ENCODE data around the gene N4BP3.
"Not testable (repeated sequence)": the region's sequence is repeated elsewhere in the genome, so short reads cannot be mapped to it uniquely, and the experiment has no call there.

The N4BP3 gene, protein sequence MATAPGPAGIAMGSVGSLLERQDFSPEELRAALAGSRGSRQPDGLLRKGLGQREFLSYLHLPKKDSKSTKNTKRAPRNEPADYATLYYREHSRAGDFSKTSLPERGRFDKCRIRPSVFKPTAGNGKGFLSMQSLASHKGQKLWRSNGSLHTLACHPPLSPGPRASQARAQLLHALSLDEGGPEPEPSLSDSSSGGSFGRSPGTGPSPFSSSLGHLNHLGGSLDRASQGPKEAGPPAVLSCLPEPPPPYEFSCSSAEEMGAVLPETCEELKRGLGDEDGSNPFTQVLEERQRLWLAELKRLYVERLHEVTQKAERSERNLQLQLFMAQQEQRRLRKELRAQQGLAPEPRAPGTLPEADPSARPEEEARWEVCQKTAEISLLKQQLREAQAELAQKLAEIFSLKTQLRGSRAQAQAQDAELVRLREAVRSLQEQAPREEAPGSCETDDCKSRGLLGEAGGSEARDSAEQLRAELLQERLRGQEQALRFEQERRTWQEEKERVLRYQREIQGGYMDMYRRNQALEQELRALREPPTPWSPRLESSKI

DNA sequence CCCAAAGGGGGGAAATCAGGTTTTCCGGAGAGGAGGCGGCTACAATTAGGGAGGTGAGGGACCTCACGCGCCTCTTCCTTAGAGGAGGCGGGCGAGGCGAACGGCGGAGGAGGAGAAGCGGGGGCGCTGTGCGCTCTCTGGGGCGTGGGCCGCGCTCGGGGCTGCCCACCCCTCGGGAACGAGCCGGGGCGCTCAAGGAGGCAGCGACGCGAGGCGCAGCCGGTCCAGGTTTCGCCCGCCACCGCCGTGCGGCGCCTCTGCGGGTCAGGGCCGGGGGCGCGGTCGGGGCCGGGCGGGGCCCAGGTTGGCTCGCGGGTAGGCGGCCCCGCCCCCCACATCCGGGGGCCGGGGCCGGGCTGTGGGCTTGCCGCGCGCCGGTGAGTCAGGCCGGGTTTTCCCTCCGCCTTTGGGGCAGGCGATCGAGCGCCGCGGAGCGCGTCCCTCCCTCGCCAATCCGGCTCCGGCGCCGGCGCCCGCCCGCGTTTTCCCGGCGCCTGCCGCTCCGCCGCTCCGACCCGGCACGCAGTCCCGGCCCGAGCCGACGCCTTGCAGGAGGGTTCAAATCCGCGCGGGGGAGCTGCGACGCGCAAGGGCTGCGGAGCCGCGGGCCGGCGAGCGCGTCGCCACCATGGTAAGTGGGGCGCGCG lies at the start of gene N4BP3:
Gene N4BP3 (plus strand): TSS at position 392 of the 647 bp plus-strand sequence. CDS start 6,052 bp downstream, outside the sequence.
- Histone ChIP-seq H3K27me3 (ENCODE audit: control insufficient read depth, insufficient read depth, low read length) (peaks cover 2% of the 10 kb centered on the region), H3K4me1 (ENCODE audit: control insufficient read depth, insufficient read depth, low read length) (peaks cover 2% of the 10 kb centered on the region), H3K36me3 (ENCODE audit: control insufficient read depth, insufficient read depth, low read length) (no peaks in the 10 kb centered on the region), H3K27ac (ENCODE audit: low read depth, low read length) (no peak within 1 kb of the TSS), H3K9ac (ENCODE audit: low read length) (no peak within 1 kb of the TSS), H3K4me3 (ENCODE audit: low read length) (peak within 1 kb of the TSS; percentile 52)

DNA sequence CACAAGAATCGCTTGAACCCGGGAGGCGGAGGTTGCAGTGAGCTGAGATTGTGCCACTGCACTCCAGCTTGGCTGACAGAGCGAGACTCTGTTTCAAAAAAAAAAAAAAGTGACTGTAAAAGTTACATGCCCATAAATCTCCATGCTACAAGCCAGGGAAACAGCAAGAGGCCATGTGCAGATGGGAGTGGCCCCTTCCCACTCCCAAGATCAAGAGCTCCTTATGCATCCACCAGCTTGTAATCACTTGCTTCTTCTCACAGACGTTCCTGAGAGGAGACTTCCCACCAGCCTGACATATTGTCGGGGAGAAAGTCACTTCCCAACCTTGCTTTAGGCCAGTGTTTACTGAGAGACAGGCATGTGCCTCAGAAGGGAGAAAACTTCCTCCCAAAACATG lies 45.6 kb upstream of the N4BP3 start:
- H3K36me3 ChIP-seq (ENCODE audit: control insufficient read depth, insufficient read depth, low read length), result no peaks in the 10 kb centered on the region
- no peaks in the 10 kb centered on the region for H3K4me1 ChIP-seq (ENCODE audit: control insufficient read depth, insufficient read depth, low read length)
- H3K4me3 ChIP-seq (ENCODE audit: low read length), result no peak overlapping the region
- H3K27ac ChIP-seq (ENCODE audit: low read depth, low read length), result no peak overlapping the region
- no peaks in the 10 kb centered on the region for H3K27me3 ChIP-seq (ENCODE audit: control insufficient read depth, insufficient read depth, low read length)
- no peak overlapping the region for H3K9ac ChIP-seq (ENCODE audit: low read length)

DNA sequence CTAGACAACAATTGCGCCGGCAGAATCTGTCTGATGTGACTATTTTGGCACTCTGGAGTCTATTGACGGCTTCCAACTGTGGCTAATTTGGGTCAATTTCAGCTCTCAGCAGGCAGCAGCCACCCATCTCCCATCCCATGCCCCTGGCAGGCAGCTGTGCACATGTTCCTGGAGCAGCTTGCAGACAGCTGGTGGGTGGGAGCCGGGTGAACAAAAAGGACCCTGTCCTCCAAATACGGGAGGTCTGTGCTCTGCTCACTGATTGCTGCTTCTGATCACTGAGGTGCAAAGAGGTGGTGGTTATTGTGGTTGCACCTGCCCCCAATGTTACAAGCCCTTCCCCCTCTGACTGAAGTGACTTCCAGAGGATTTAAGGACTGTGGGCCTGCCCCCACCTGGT lies 45.0 kb upstream of the N4BP3 start:
- no peaks in the 10 kb centered on the region for H3K4me1 ChIP-seq (ENCODE audit: control insufficient read depth, insufficient read depth, low read length)
- no peaks in the 10 kb centered on the region for H3K36me3 ChIP-seq (ENCODE audit: control insufficient read depth, insufficient read depth, low read length)
- H3K4me3 ChIP-seq (ENCODE audit: low read length), result no peak overlapping the region
- no peak overlapping the region for H3K27ac ChIP-seq (ENCODE audit: low read depth, low read length)
- no peak overlapping the region for H3K9ac ChIP-seq (ENCODE audit: low read length)
- H3K27me3 ChIP-seq (ENCODE audit: control insufficient read depth, insufficient read depth, low read length), result no peaks in the 10 kb centered on the region

DNA sequence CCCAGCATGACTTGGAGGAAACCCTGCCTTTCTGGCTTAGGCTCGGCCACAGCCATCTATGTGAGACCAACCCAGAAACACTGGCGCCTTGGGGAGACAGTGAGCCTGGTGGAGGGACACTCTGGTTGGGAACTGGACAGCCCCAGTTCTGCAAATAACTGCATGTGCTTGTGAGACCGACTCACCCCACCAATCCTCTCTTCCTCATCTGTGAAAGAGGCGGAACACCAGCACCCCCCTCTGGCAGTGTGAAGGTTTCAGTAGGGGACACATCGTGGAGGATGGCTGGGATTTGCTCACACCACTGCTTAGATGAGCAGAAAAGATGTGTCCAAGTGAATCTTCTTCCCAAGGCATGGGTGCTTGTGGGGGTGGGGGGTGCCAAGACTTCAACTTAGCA lies 43.4 kb upstream of the N4BP3 start:
- Histone ChIP-seq H3K4me1 (ENCODE audit: control insufficient read depth, insufficient read depth, low read length) (no peaks in the 10 kb centered on the region), H3K27me3 (ENCODE audit: control insufficient read depth, insufficient read depth, low read length) (no peaks in the 10 kb centered on the region), H3K27ac (ENCODE audit: low read depth, low read length) (no peak overlapping the region), H3K9ac (ENCODE audit: low read length) (no peak overlapping the region), H3K4me3 (ENCODE audit: low read length) (no peak overlapping the region), H3K36me3 (ENCODE audit: control insufficient read depth, insufficient read depth, low read length) (no peaks in the 10 kb centered on the region)

DNA sequence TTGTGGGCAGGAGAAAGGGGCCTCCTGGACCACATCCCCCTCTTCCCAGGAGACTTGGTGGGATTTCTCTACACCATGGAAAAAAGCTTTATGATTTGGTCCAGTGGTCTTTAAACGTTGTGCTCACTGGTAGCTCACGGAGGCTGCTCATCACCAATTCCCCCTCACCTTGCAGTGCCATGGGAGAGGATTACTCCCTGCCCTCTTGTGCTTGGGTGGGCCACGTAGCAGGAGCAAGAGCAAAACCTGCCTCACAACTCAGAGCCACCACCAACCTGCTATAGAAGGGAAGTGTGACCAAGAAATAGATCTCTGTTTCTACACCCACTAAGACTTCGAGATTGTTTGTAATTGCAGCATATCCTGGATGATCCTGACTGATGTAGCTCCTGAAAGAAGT lies 42.2 kb upstream of the N4BP3 start:
- Histone ChIP-seq H3K4me1 (ENCODE audit: control insufficient read depth, insufficient read depth, low read length) (no peaks in the 10 kb centered on the region), H3K36me3 (ENCODE audit: control insufficient read depth, insufficient read depth, low read length) (no peaks in the 10 kb centered on the region), H3K9ac (ENCODE audit: low read length) (no peak overlapping the region), H3K27ac (ENCODE audit: low read depth, low read length) (no peak overlapping the region), H3K4me3 (ENCODE audit: low read length) (no peak overlapping the region), H3K27me3 (ENCODE audit: control insufficient read depth, insufficient read depth, low read length) (peaks cover 6% of the 10 kb centered on the region)

DNA sequence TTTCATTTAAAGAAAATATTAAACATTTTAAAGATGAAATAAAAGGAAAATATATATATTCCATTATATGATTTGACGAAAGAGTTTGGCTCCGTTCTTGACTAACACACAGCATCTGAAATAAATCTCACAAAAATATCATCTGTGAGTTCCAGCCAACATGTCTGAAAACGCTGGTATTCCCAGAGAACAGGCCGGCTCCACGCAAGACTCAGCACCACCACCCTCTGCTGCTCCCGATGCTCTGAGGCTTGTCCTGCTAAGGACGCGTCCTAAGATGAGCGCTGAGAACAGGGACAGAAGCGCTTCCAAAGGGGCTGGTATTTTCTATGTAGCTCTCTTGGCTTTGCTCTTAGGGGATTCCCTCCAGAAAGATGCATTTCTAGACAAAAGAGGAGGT lies 40.6 kb upstream of the N4BP3 start:
- Histone ChIP-seq H3K27me3 (ENCODE audit: control insufficient read depth, insufficient read depth, low read length) (peaks cover 6% of the 10 kb centered on the region), H3K36me3 (ENCODE audit: control insufficient read depth, insufficient read depth, low read length) (no peaks in the 10 kb centered on the region), H3K27ac (ENCODE audit: low read depth, low read length) (no peak overlapping the region), H3K9ac (ENCODE audit: low read length) (no peak overlapping the region), H3K4me3 (ENCODE audit: low read length) (no peak overlapping the region), H3K4me1 (ENCODE audit: control insufficient read depth, insufficient read depth, low read length) (no peaks in the 10 kb centered on the region)

DNA sequence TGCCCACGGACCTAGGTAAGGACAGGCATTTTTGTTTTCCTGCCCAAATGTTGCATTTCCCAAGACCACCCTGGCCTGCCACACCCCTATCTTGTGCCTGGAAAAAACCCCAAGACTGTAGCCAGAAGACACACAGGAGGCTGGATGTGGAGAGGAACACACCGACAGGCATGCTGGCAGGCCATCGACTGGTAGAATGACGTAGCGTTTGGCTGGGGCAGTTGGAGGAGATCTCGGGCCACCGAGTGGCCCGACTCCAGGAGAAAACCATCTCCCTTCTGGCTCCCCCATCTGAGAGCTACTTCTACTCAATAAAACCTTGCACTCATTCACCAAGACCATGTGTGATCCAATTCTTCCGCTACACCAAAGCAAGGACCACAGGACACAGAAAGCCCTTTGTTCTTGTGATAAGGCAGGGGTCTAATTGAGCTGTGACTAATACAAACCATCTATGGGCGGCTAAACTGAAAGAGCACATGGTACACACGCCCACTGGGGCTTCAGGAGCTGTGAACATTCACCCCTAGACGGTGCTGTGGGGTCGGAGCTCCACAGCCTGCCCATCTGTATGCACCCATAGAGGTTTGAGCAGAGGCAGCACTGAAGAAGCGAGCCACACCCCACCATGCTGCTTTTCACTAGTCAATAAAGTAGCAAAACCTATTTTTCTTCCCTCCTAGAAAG lies 38.9 kb upstream of the N4BP3 start:
- Histone ChIP-seq H3K27ac (ENCODE audit: low read depth, low read length) (no peak overlapping the region), H3K9ac (ENCODE audit: low read length) (no peak overlapping the region), H3K4me1 (ENCODE audit: control insufficient read depth, insufficient read depth, low read length) (no peaks in the 10 kb centered on the region), H3K4me3 (ENCODE audit: low read length) (no peak overlapping the region), H3K36me3 (ENCODE audit: control insufficient read depth, insufficient read depth, low read length) (no peaks in the 10 kb centered on the region), H3K27me3 (ENCODE audit: control insufficient read depth, insufficient read depth, low read length) (peaks cover 6% of the 10 kb centered on the region)

DNA sequence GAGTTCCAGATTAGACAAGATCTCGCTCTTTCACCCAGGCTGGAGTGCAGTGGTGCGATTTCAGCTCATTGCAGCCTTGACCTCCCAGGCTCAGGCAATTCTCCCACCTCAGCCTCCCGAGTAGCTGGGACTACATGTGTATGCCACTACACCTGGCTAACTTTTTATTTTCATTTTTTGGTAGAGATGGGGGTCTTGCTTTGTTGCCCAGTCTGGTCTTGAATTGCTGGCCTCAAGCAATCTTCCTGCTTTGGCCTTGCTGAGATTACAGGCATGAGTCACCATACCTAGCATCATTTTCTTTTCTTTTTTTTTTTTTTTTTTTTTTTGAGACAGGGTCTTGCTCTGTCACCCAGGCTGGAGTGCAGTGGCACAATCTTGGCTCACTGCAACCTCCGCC lies 36.4 kb upstream of the N4BP3 start:
- not testable (repeated sequence) for H3K4me1 ChIP-seq (ENCODE audit: control insufficient read depth, insufficient read depth, low read length); H3K4me3 ChIP-seq (ENCODE audit: low read length); H3K36me3 ChIP-seq (ENCODE audit: control insufficient read depth, insufficient read depth, low read length); H3K27ac ChIP-seq (ENCODE audit: low read depth, low read length); H3K27me3 ChIP-seq (ENCODE audit: control insufficient read depth, insufficient read depth, low read length); H3K9ac ChIP-seq (ENCODE audit: low read length)

DNA sequence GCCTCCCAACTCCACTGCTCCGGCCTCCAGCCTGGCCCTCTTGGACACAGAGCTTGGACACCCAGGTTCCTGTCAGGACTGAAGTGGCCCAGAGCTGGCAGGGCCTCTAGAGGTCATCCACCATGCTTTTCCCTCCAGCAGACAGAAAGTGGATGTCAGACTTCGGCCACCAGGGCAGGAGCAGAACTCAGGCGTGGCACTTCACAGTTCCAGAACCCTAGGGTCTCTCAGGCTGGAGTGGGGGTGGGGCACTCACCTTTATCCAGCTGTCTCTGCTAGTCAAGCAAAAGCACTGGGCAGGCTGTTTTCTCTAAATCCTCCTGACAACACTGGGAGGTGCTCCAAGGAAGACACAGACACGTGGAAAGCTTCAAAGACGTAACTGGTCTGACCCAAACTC lies 35.6 kb upstream of the N4BP3 start:
- Histone ChIP-seq H3K36me3 (ENCODE audit: control insufficient read depth, insufficient read depth, low read length) (no peaks in the 10 kb centered on the region), H3K27ac (ENCODE audit: low read depth, low read length) (no peak overlapping the region), H3K4me3 (ENCODE audit: low read length) (no peak overlapping the region), H3K9ac (ENCODE audit: low read length) (no peak overlapping the region), H3K27me3 (ENCODE audit: control insufficient read depth, insufficient read depth, low read length) (peaks cover 6% of the 10 kb centered on the region), H3K4me1 (ENCODE audit: control insufficient read depth, insufficient read depth, low read length) (no peaks in the 10 kb centered on the region)

DNA sequence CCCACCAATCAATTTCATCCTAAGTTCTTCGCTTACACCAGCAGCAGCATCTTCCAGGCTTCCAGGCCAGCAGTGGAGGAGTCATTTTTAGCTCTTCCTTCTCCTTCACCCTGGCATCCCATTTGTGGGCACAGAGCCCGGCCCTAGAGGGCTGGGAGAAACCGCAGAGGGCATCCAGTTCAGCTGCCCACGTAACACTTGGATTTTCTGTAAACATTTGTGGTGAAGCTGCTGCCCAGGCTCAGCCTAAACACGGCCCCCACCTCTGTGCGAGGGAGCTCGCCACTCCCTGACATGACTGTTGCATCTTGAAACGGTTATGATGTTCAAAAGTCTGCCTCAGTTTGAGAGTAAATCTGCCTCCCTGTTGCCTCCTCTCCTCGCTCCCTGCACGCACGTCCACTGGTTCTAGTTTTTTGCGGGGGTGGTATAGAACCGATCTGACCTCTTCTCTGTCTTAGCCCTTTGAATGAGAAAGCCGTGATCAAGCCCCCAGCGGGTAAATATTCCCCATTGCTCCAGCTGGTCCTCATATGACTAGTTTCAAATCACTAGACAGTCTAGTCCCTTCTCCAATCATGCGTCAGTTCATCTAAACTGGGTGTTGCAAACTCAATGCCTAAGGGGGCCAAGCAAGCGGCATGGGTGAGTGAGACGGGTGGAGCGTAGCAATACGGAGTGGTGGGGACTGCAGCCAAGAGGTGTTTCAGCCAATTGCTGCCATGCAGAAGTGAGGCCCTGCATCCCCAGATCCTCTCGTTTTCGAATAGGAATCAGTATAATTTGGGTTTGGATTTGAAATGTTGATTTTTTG lies 34.9 kb upstream of the N4BP3 start:
- Histone ChIP-seq H3K27ac (ENCODE audit: low read depth, low read length) (no peak overlapping the region), H3K27me3 (ENCODE audit: control insufficient read depth, insufficient read depth, low read length) (peaks cover 6% of the 10 kb centered on the region), H3K9ac (ENCODE audit: low read length) (no peak overlapping the region), H3K36me3 (ENCODE audit: control insufficient read depth, insufficient read depth, low read length) (no peaks in the 10 kb centered on the region), H3K4me3 (ENCODE audit: low read length) (no peak overlapping the region), H3K4me1 (ENCODE audit: control insufficient read depth, insufficient read depth, low read length) (no peaks in the 10 kb centered on the region)

DNA sequence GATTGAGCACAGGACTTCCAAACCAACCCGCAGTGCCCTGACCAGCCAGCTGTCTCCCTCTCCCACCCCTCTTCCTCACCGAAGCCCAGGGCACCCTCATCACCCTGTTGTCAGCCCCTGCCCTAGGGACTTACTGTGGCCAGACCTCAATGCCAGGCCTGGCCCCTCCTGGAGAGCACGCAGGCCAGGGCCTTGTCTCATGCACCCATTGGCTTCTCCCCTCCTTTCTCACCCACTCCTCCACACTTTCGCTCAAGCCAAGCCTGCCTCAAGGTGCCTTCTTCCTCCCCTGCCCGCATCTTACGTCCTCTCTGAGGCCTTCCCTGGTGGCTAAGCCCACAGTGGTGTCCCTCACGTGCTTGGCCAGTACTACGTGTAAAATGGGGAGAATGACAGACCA lies 33.3 kb upstream of the N4BP3 start:
- no peaks in the 10 kb centered on the region for H3K36me3 ChIP-seq (ENCODE audit: control insufficient read depth, insufficient read depth, low read length)
- H3K9ac ChIP-seq (ENCODE audit: low read length), result no peak overlapping the region
- no peak overlapping the region for H3K27ac ChIP-seq (ENCODE audit: low read depth, low read length)
- H3K27me3 ChIP-seq (ENCODE audit: control insufficient read depth, insufficient read depth, low read length), result peaks cover 6% of the 10 kb centered on the region
- no peaks in the 10 kb centered on the region for H3K4me1 ChIP-seq (ENCODE audit: control insufficient read depth, insufficient read depth, low read length)
- no peak overlapping the region for H3K4me3 ChIP-seq (ENCODE audit: low read length)
